Stimulated activated naive B cell treated with anti-CD40 and anti-IgM and Interleukin-4, amounts not matched to agents 10 μg/mL and 1 μg/mL and 100 μg/mL, for 72 hours (primary cell): ENCODE measurements around the gene BRAF.
A peak's percentile ranks its signal among the peaks of the same experiment; 100 is the strongest.

Experiments used
- ATAC-seq, 2 donors: fragments of 150-1000 bp; cut with Tn5 transposase; replicated peaks; 2 replicates each; pipeline ENCODE4 v1.10.0; 2021; ENCODE audit warnings: moderate library complexity in 1 of 2
- DNase-seq: peaks from one replicate; pipeline ENCODE4 v3.0.0; 2021
- H3K27ac Mint-ChIP-seq: one replicate; pipeline ENCODE4 v1.8.0; 2022; ENCODE audit warnings: mild to moderate bottlenecking, mixed read lengths
- H3K27me3 Mint-ChIP-seq, 2 donors: one replicate each; pipeline ENCODE4 v1.8.0; 2022; ENCODE audit warnings: mixed read lengths in 2 of 2
- H3K36me3 Mint-ChIP-seq, 2 donors: one replicate each; pipeline ENCODE4 v1.8.0; 2022; ENCODE audit warnings: mixed read lengths in 2 of 2, mild to moderate bottlenecking in 1 of 2
- H3K4me1 Mint-ChIP-seq, 2 donors: one replicate each; pipeline ENCODE4 v1.8.0; 2022; ENCODE audit warnings: mixed read lengths in 2 of 2, mild to moderate bottlenecking in 1 of 2
- H3K4me3 Mint-ChIP-seq, 2 donors: one replicate each; pipeline ENCODE4 v1.8.0; 2022; ENCODE audit warnings: mild to moderate bottlenecking in 2 of 2, mixed read lengths in 2 of 2, moderate library complexity in 1 of 2
- H3K9me3 Mint-ChIP-seq, 2 donors: one replicate each; pipeline ENCODE4 v1.8.0; 2022; ENCODE audit warnings: mixed read lengths in 2 of 2, mild to moderate bottlenecking in 1 of 2

Gene BRAF

GRCh38 chr7:140881507-140882228 lies 43.1 kb downstream of the BRAF start:
- no peak for DNase-seq
- H3K9me3 Mint-ChIP-seq: peaks cover 0 to 8% of the 10 kb centered on the region in 2 donors
- peak; percentile 36 to 41 for ATAC-seq
- H3K27me3 Mint-ChIP-seq: no peaks in the 10 kb centered on the region
- peak overlapping the region in 1 of 2 donors; percentile 17 for H3K4me3 Mint-ChIP-seq
- peak overlapping the region; percentile 57 for H3K27ac Mint-ChIP-seq
- H3K36me3 Mint-ChIP-seq: peaks cover 5 to 18% of the 10 kb centered on the region in 2 donors
- peaks cover 35 to 63% of the 10 kb centered on the region in 2 donors for H3K4me1 Mint-ChIP-seq

DNA sequence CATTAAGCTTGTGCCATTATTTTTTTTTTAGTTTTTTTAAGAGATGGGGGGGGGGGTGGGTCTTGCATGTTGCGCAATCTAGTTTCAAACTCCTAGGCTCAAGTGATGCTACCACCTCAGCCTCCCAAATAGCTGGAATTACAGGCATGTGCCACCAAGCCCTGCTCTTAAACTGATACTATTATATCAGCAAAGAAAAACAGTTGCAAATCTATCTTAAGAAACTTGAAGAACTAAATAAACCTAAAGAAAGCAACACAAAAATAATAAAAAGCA lies 47.5 kb downstream of the BRAF start:
- H3K27me3 Mint-ChIP-seq: no peaks in the 10 kb centered on the region
- peaks cover 15 to 29% of the 10 kb centered on the region in 2 donors for H3K36me3 Mint-ChIP-seq
- peaks cover 5 to 8% of the 10 kb centered on the region in 2 donors for H3K9me3 Mint-ChIP-seq
- H3K27ac Mint-ChIP-seq: no peak overlapping the region
- DNase-seq (no peak), ATAC-seq (no peak)
- H3K4me1 Mint-ChIP-seq: peaks cover 33 to 65% of the 10 kb centered on the region in 2 donors
- no peak overlapping the region for H3K4me3 Mint-ChIP-seq

- peak overlapping the region; percentile 9 for H3K27ac Mint-ChIP-seq
- no peak overlapping the region for H3K4me3 Mint-ChIP-seq
- no peaks in the 10 kb centered on the region for H3K27me3 Mint-ChIP-seq
- peak; percentile 91 to 94 for ATAC-seq
- peaks cover 15 to 27% of the 10 kb centered on the region in 2 donors for H3K36me3 Mint-ChIP-seq
- H3K4me1 Mint-ChIP-seq: peaks cover 32 to 63% of the 10 kb centered on the region in 2 donors
- H3K9me3 Mint-ChIP-seq: peaks cover 5 to 7% of the 10 kb centered on the region in 2 donors
- DNase-seq: no peak
These were observed 48.0 kb downstream of the BRAF start for GRCh38 chr7:140876519-140877248.

- Mint-ChIP-seq H3K9me3 (peaks cover 3 to 5% of the 10 kb centered on the region in 2 donors), H3K27me3 (no peaks in the 10 kb centered on the region), H3K4me3 (no peak overlapping the region), H3K27ac (no peak overlapping the region), H3K4me1 (peaks cover 31 to 75% of the 10 kb centered on the region in 2 donors), H3K36me3 (peaks cover 12 to 23% of the 10 kb centered on the region in 2 donors)
- DNase-seq: no peak
- no peak for ATAC-seq
These were observed 51.3 kb downstream of the BRAF start for GRCh38 chr7:140873434-140873833.

- H3K4me1 Mint-ChIP-seq: peaks cover 42 to 69% of the 10 kb centered on the region in 2 donors
- no peak overlapping the region for H3K27ac Mint-ChIP-seq
- ATAC-seq (no peak), DNase-seq (no peak)
- peaks cover 0 to 5% of the 10 kb centered on the region in 2 donors for H3K9me3 Mint-ChIP-seq
- H3K4me3 Mint-ChIP-seq: no peak overlapping the region
- H3K36me3 Mint-ChIP-seq: peaks cover 12 to 19% of the 10 kb centered on the region in 2 donors
- H3K27me3 Mint-ChIP-seq: no peaks in the 10 kb centered on the region
These were observed 54.7 kb downstream of the BRAF start for GRCh38 chr7:140870003-140870402.

DNA sequence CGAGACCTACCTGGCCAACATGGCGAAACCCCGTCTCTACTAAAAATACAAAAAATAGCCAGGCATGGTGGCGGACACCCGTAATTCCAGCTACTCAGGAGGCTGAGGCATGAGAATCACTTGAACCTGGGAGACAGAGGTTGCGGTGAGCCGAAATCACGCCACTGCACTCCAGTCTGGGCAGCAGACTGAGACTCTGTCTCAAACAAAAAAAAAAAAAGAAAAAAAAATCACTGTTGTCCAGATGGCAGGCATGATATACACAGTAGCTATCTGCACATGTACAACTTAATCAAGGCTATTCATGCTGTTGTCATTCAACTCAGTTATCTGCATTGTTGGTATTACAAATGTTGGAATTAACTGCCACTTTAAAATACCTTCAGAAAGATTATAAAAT lies 55.3 kb downstream of the BRAF start:
- peaks cover 42 to 69% of the 10 kb centered on the region in 2 donors for H3K4me1 Mint-ChIP-seq
- peaks cover 11 to 19% of the 10 kb centered on the region in 2 donors for H3K36me3 Mint-ChIP-seq
- no peak for ATAC-seq
- H3K4me3 Mint-ChIP-seq: no peak overlapping the region
- peaks cover 2 to 4% of the 10 kb centered on the region in 2 donors for H3K9me3 Mint-ChIP-seq
- no peaks in the 10 kb centered on the region for H3K27me3 Mint-ChIP-seq
- no peak overlapping the region for H3K27ac Mint-ChIP-seq
- DNase-seq: no peak

GRCh38 chr7:140867467-140868462 lies 57.0 kb downstream of the BRAF start:
- no peak overlapping the region for H3K27ac Mint-ChIP-seq
- peak; percentile 68 to 80 for ATAC-seq
- H3K4me1 Mint-ChIP-seq: peaks cover 39 to 64% of the 10 kb centered on the region in 2 donors

DNA sequence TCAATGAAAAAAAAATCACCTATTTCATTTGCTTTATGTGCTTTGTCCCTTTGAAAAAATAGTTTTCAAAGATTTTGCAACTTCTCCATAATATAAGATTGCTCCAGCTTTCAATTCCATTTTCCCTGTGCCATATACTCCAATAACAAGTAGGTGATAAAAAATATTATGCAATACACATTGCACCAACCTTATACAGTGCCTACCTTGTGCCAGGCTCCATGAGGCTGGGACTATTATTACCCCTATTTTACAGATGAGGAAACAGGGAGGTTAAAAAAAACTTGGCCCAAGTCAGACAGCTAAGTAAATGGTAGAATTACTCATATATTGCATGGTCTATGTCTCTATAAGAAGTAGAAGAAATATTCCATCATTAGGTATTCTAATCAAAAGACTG lies 57.8 kb downstream of the BRAF start:
- H3K4me3 Mint-ChIP-seq: no peak overlapping the region
- H3K9me3 Mint-ChIP-seq: peaks cover 2 to 5% of the 10 kb centered on the region in 2 donors
- H3K4me1 Mint-ChIP-seq: peaks cover 41 to 69% of the 10 kb centered on the region in 2 donors
- no peak for DNase-seq
- H3K27me3 Mint-ChIP-seq: no peaks in the 10 kb centered on the region
- ATAC-seq: no peak
- H3K27ac Mint-ChIP-seq: no peak overlapping the region
- peaks cover 5 to 22% of the 10 kb centered on the region in 2 donors for H3K36me3 Mint-ChIP-seq

More at GRCh38 chr7:140867467-140868462, 57.0 kb downstream of the BRAF start:
- Mint-ChIP-seq H3K4me3 (no peak overlapping the region), H3K27me3 (no peaks in the 10 kb centered on the region), H3K9me3 (peaks cover 2 to 5% of the 10 kb centered on the region in 2 donors), H3K36me3 (peaks cover 5 to 22% of the 10 kb centered on the region in 2 donors)
- no peak for DNase-seq

DNA sequence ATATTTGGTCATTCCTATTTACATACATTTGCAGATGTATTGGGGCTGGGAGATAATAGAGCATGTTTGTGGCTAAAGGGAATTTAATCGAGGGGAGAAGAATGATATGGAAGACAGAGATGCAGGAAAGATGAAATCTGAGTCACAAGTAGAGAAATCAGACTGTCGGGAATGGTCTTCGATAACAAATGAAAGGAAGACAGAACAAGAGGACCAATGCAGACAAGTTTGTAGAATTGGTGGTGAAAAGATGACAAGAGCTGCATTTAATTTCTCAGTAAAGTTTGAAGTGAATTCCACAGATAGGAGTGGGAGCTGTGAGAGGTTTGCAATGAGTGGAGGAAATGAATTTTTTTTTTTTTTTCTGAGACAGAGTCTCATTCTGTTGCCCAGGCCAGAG lies 60.0 kb downstream of the BRAF start:
- Mint-ChIP-seq H3K27me3 (no peaks in the 10 kb centered on the region), H3K4me3 (no peak overlapping the region), H3K27ac (no peak overlapping the region)

GRCh38 chr7:140863867-140864266 lies 60.9 kb downstream of the BRAF start:
- no peak overlapping the region for H3K4me3 Mint-ChIP-seq
- H3K36me3 Mint-ChIP-seq: peaks cover 6 to 19% of the 10 kb centered on the region in 2 donors
- no peaks in the 10 kb centered on the region for H3K27me3 Mint-ChIP-seq
- H3K9me3 Mint-ChIP-seq: peaks cover 2 to 5% of the 10 kb centered on the region in 2 donors
- H3K4me1 Mint-ChIP-seq: peaks cover 38 to 66% of the 10 kb centered on the region in 2 donors
- DNase-seq: no peak
- ATAC-seq: no peak
- no peak overlapping the region for H3K27ac Mint-ChIP-seq

More for the DNA sequence above, 60.0 kb downstream of the BRAF start:
- Mint-ChIP-seq H3K4me1 (peaks cover 42 to 68% of the 10 kb centered on the region in 2 donors), H3K36me3 (peaks cover 6 to 22% of the 10 kb centered on the region in 2 donors), H3K9me3 (peaks cover 2 to 5% of the 10 kb centered on the region in 2 donors)
- DNase-seq: no peak
- ATAC-seq: no peak

GRCh38 chr7:140863184-140863583 lies 61.5 kb downstream of the BRAF start:
- Mint-ChIP-seq H3K9me3 (peaks cover 2 to 5% of the 10 kb centered on the region in 2 donors), H3K36me3 (peaks cover 5 to 16% of the 10 kb centered on the region in 2 donors), H3K27ac (no peak overlapping the region), H3K4me1 (peaks cover 36 to 64% of the 10 kb centered on the region in 2 donors), H3K27me3 (no peaks in the 10 kb centered on the region), H3K4me3 (no peak overlapping the region)
- no peak for DNase-seq
- no peak for ATAC-seq

DNA sequence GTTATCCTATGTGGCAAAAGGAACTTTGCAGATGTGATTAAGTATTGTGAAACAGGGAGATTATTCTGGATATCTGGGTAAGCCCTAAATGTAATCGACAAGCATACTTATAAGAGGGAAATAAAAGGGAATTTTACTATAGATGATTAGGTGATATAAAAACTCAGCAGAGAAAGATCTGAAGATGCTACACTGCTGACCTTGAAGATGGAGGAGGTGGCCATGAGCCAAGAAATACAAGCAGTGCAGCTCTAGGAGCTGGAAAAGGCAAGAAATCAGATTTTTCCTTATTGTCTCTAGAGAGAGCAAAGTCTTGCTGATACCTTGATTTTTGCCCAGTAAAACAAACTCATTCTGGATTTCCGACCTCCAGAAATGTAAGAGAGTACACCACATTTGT lies 67.7 kb downstream of the BRAF start:
- H3K9me3 Mint-ChIP-seq: no peaks in the 10 kb centered on the region
- ATAC-seq (no peak), DNase-seq (no peak)
- no peaks in the 10 kb centered on the region for H3K27me3 Mint-ChIP-seq
- peaks cover 6 to 15% of the 10 kb centered on the region in 2 donors for H3K36me3 Mint-ChIP-seq
- H3K27ac Mint-ChIP-seq: no peak overlapping the region
- H3K4me3 Mint-ChIP-seq: no peak overlapping the region
- H3K4me1 Mint-ChIP-seq: peaks cover 29 to 63% of the 10 kb centered on the region in 2 donors

DNA sequence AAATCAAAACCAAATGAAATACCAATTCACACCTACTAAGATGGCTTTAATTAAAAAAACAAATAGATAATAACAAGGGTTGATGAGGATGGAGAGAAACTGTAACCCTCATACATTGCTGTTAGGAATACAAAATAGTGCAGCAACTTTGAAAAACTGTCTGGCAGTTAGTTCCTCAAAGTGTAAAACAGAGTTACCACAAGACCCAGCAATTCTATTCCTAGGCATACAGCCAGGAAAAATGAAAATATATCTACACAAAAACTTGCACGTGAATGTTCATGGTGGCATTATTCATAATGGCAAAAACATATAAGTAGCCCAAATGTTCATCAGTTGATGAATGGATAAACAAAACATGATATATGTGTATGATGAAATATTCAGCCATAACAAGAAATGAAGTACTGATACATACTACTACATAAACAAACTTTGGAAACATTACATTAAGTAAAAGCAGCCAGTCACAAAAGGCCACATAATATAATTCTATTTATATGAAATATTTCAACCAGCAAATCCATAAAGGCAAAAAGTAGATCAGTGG lies 83.5 kb downstream of the BRAF start:
- no peak for DNase-seq
- H3K4me1 Mint-ChIP-seq: peaks cover 1 to 6% of the 10 kb centered on the region in 2 donors
- ATAC-seq: no peak
- H3K36me3 Mint-ChIP-seq: peaks cover 21 to 29% of the 10 kb centered on the region in 2 donors
- H3K4me3 Mint-ChIP-seq: no peak overlapping the region
- H3K27me3 Mint-ChIP-seq: no peaks in the 10 kb centered on the region
- peaks cover 0 to under 1% of the 10 kb centered on the region in 2 donors for H3K9me3 Mint-ChIP-seq
- no peak overlapping the region for H3K27ac Mint-ChIP-seq
